HG03469 (cell line): ENCODE data around the gene GIT1.

Source experiments
- ATAC-seq: cut with Tn5 transposase; IDR thresholded peaks from one replicate; pipeline ENCODE4 v1.9.1; 2021; ENCODE audit warnings: mild to moderate bottlenecking, moderate library complexity, moderate number of reproducible peaks; ENCODE audit not compliant: unreplicated experiment

Gene GIT1

GRCh38 chr17:29594519-29595090 lies 5.2 kb upstream of the GIT1 start:
- ATAC-seq = no peak

DNA sequence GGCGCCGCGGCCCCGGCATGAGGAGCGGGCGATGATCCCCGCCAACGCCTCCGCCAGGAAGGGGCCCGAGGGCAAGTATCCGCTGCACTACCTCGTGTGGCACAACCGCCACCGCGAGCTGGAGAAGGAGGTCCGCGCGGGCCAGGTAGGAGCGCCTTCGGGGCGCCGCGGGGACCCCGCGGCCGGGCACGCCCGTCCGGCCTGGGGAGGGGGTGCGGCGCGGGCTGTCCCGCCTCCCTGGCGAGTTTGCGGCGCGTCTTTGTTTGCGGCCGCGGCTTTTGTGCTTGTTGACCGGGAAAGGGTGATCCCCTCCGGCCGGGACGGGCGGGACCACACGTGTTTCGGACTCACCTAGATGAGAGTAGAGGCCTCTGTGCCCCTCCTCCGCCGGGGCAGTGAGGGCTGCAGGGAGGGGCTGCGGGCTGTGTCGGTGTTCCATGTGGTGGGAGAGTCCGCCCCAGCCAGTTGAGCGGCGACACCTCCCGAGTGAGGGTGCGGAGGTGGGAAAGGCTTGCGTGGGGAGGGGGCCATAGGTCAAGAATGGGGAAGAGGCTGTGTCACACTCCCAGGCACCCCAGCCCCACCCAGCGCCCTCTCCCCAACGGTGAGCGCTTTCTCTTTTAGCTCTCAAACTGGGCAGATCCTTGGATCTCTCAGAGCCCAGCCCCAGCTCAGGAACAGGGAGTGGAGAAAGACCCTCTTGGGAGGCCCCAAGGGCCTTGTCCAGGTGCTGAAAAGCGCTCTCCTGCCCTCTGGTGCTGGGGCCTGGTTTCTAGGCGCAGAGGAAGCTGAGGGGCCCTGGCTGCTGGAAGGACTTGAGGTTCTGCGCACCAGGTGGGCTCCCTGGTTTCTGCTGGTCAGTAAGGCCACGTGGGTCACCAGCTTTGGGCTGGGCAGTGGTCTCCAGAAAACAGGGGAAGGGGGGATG lies 4.4 kb upstream of the GIT1 start:
- ATAC-seq = no peak

- ATAC-seq = no peak
Observed at GRCh38 chr17:29592850-29593551, 3.6 kb upstream of the GIT1 start, which contains the start of gene ANKRD13B. Gene ANKRD13B (plus strand): TSS chr17:29593132. CDS start chr17:29593622, 490 bp downstream.

DNA sequence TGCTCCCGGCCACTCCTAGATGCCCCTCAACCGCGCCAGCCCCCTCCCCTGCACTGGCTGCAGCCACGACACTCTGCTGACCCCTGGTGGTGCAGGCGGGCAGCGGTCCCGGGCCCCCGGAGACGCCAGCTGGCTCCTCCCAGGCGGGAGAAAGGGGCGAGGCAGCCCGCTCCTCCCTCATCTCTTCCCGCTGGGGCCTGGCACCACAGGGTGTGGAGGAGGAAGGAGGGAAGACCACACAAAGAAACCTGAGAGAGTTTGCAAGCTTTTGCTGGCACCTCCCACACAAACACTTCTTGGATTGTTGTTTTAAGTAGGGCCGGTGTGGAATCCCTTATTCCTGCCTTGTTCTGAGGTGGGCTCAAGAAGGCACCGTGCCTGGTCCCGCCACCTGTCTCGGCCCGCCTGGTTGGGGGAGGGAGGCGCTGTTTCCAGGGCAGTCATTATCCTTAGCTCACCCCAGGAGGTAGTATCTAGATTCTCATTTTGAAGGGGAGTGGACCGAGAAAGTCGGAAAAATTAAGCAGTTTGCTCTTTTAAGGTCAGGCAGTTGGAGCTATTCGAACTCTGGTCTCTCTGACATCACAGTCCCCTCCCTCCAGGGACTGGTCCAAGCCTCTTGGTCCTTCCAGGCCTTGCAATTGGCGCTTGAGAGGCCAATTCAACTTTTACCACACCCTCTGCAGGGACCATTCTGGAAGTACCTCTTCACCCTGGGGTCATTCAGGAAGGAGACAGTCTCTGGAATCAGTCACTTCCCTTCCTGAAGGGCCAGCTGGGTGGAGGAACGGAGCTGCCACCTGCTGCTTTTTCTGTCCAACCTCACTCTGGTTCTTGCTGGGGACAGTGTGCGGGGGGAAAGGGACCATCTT lies 2.5 kb upstream of the GIT1 start:
- ATAC-seq = no peak

GRCh38 chr17:29591146-29591736 lies 1.8 kb upstream of the GIT1 start:
- no peak for ATAC-seq

- ATAC-seq = no peak
Observed at GRCh38 chr17:29590411-29591145, 1.1 kb upstream of the GIT1 start.

DNA sequence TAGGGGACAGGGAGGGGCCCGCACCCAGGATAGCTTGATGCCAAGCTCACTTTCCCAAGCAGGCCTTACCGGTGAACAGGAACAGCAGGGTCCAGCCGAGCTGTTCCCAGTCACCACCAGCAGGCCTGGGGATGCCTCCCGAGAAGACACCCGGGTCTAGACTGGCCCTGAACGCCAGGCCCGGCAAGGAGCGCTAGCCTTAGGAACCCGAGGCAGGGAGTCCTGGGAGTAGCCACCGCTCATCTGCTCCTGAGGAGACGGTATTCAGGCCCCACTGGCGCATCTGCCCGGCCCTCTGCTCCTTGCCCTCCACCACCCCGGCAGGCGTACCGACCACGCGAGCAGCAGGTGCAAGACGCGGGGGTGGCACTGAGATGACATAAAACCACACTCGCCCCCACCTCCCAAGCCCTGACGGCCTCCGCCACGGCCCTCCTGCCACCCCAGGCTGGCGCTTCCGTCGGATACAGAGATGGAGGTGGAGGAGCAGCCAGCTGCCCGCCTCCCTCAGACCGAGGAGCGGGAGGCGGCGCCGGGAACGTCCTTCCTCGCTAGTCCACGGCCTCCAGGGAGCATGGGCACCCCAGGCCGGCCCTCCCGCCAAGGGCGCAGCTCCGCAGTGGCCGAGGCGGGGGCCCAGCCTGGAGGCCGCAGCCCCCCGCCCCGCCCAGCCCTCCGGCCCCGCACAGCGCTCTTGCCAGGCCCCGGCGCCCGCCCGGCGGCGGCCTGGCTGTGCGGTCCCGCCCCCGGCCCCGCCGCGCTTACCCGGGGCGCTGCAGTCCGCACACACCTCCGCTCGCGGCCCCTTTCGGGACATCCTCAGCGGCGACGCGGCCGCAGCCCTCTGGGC lies 661 bp downstream of the GIT1 start:
- ATAC-seq = no peak

DNA sequence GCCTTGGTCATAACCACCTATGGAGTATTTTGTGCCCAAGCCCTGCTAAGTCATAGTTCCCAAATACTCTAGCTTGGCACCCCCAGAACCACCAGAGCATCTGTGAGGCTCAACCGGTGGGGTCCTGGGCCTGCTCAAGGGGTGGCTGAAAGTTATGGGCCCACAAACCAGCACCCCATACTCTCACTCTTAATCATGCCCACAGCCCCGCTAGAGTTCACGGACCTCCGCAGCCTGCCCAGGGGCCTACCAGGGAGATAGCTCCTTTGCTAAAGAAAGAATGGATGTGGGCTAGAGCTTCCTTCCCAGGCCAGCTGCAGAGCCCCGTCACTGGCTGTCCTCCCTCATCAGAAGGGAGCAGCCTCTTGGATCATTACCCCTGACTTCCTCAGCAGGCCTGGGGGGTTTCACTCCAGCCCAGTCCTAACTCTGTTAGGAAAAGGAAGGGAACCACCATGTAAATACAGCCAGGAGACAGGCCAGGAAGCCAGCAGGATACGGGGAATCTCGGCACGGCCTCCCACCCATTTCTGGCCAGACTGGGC lies 1.4 kb downstream of the GIT1 start:
- ATAC-seq = no peak

DNA sequence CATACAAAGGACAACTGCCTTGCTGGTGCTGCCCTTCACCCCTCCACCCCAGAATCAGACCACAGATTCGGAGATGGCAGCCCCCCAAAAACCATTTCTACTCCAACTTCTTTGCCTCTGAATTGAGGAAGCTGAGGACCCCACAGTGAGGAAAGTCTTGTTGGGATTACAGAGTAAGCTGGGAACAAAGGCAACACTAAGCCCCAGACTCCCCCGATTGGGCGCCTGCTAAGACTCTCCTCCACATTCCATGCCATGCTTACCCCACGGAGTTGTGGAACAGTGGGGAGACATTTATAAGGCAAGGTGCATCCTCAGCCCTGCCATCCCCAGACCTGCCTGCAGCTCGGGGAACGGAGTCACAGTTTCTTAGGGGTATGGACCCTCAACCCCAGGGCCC lies 1.9 kb downstream of the GIT1 start:
- no peak for ATAC-seq

DNA sequence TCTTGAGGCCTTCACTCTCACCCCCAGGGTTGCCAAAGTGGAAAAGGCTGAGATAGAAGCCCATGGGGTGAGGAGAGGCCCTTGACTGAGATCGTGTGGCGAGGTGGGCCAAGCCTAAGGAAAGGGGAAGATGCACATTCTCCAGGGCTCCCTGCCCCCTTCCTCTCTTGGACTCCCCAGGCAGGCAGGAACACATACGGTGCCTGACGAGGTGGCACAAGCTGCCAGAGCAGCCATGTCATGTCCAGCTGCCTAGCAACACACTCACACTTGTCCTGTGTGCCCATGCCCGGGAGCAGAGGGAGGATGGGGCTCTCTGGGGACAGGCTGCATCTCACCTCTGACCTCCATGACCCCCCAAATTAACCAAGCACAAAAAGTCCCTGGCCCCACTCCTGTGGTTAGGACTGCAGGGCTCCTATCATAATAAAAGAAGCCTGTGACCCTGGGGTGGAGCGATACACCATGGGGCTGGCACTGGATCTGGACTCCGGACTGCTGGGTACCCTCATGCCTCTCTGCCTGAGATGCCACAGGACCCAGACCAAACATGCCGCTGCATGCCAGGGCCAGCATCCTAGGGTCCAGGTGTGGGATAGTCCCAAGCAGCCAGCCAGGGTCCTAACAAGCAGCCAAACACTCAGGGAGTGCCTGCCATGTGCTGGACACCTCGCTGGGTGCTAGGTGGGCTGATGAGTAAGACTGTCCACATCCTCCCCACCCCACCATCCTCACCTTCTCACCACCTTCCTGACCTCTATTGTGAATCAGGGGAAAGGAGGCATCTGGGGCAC lies 2.6 kb downstream of the GIT1 start:
- no peak for ATAC-seq

DNA sequence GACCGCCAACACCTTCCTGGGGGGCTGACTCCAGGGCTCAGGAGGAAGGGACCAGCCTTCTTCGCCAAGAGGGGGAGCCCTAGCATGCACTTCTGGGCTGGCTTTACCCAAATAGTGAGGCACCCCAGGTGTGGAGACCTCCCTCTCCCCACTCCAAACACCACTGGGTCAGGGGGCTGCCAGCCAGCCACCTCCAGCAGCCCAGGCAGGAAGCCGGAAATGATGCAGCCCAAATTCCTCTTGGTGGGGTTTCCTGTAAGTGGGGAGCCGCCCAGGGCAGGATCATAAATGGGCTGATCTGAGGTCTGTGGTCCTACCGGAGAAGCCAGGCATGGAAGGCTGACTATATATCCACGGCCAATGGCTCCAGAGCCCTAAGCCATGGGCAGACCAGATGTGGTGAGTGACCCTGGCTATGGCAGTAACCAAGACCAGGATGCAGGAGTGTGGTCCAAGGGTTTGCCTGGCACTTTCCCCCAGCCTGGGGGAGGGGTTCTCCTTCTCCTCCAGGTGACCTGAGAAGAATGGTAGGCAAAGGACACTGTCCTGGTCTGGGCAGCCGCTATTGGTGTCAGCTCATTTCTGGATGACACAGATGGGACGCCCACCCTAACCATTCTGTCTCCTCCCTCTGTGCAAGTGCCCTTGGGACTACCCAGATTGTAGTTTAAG lies 4.2 kb downstream of the GIT1 start:
- ATAC-seq = no peak

DNA sequence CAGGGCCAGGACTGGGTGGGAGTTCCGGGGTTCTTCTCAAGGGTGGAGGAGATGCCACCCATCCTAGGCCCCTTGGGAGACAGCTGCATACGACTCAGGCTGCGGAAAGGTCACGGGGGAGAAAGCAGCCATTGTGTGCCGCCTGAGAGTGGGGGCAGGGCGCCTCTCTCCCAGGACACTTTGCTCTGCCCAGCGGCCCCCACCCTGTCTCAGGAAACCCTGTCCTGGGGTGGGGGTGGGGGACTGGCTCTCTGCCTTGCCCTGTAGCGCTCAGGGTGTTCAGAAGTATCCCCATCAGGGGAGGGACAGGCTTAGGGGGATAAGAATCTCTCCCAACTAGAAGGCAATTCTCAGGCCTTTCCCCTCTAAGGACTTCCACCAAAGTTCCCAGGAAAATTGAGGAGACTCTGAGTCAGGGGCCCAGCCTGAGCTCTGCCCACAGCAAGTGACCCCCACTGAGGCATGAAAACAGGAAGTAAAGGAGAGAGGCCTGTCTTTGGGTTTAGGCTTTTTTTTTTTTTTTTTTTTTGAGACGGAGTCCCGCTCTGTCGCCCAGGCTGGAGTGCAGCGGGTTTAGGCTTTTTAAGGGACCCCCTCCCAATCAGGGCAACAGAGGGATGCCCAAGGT lies 4.9 kb downstream of the GIT1 start:
- no peak for ATAC-seq

DNA sequence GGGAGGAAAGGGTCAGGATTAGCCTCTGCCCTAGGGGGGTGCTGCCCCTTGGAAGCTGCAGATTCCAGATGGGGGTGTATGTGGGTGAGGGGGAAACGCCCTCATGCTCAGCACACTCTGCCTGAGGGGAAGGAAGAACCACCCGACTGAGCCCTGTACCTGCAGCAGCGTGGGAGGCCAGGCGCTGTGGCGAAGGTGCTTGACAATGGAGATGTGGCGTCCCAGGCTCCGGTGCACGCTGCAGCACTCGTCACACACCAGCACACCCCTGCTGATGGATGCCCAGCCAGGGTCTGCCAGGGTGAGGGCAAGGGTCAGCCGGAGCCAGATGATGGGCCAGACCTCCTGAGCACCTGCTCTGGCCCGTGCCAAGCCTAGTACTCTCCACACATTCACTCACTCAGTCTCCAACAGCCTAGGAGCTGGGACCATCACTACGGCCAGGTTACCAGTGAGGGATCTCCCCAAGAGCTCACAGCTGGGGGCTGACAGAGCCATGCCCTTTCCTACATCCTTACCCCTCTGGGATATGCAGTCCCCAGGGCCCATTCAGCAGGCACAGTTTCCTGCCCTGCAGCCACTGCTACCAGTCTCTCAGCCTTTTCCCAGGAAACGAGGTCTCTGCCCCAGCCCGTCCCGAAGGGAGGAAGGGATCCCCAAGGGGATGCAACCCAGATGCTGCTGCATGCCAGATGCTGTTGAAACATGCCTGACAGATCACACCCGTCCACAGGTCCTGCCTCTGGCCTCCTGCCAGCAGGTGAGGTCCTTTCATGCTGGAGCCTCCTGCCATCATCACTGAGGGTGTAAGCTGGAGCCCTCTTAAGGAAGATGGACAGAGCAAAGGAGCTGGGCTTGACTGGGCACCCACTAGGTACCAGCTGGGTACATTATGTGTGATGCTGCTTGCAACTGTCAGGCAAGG lies 5.9 kb downstream of the GIT1 start:
- no peak for ATAC-seq

DNA sequence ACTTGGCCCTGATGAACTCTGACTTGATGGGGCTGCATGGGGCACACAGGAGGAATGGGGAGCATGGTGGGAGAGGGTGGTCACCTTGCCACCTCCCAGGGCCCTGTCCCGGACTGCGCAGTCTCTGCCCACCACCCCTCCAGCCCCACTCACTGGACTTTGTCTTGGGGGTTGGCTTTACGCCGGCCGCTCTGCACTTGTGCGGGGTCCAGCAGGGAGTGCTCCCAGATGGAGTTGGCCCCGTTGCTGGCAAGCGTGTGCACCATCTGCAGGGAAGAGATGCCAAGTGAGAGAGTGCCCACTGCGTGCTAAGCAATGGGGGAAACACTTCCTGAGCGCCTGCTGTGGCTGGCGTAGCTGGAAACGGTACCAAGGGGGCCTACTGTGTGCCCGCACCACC lies 6.7 kb downstream of the GIT1 start:
- ATAC-seq = no peak

DNA sequence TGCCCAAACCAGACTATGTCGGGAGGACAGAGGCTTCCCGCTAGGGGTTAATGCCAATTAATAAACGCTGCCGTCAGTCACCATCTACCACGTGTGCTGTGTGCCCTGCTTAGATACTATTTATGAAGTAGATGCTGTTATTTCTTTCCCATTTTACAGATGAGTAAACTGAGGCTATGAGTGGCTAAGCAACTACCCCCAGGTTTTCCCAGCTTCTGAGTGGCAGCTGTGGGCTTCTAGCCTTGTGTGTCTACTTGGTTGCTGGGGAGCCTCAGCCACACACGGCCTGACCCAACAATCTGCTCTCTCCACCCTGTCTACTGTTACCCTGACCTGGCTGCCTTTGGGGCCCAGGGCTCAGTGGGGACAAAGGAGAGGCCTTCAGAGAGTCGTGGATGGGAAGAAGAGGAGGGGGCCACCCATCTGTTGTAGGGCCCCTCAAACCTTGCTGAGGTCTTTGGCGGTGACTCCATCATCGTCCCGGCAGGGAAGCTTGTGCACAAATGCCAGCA lies 7.1 kb downstream of the GIT1 start:
- no peak for ATAC-seq
